ENCODE measurements around the gene ANKFN1.

Gene ANKFN1

DNA sequence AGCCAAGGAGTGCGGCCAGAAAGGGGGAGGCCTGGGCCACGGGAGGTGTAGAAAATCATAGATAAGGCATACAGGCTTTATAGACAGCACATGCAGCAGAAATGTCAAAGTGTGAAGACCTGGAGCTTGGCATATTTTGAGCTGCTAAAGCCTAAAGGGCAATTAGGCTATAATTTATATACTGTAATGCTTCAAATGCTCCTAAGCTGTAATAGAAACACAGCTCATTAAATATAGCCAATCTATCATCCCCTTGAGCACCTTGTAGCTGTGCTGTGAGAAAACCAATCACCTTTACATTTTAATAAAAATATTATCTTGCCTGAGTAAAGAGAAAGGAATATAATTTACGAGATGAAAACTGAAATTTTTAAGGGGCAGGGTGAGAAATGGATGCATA lies 342.3 kb downstream of the ANKFN1 start:
- no peaks in the 10 kb centered on the region for H3K79me2 ChIP-seq (ENCODE audit: insufficient read depth, low read length)
- no peak for TF ChIP-seq EZH2phosphoT487 (IDR thresholded peaks at IDR 0.05; ENCODE audit: borderline replicate concordance)
- TF ChIP-seq, protein P1, sequence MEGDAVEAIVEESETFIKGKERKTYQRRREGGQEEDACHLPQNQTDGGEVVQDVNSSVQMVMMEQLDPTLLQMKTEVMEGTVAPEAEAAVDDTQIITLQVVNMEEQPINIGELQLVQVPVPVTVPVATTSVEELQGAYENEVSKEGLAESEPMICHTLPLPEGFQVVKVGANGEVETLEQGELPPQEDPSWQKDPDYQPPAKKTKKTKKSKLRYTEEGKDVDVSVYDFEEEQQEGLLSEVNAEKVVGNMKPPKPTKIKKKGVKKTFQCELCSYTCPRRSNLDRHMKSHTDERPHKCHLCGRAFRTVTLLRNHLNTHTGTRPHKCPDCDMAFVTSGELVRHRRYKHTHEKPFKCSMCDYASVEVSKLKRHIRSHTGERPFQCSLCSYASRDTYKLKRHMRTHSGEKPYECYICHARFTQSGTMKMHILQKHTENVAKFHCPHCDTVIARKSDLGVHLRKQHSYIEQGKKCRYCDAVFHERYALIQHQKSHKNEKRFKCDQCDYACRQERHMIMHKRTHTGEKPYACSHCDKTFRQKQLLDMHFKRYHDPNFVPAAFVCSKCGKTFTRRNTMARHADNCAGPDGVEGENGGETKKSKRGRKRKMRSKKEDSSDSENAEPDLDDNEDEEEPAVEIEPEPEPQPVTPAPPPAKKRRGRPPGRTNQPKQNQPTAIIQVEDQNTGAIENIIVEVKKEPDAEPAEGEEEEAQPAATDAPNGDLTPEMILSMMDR (conservative IDR thresholded peaks at IDR 0.05; ENCODE audit: low read length): no peak

DNA sequence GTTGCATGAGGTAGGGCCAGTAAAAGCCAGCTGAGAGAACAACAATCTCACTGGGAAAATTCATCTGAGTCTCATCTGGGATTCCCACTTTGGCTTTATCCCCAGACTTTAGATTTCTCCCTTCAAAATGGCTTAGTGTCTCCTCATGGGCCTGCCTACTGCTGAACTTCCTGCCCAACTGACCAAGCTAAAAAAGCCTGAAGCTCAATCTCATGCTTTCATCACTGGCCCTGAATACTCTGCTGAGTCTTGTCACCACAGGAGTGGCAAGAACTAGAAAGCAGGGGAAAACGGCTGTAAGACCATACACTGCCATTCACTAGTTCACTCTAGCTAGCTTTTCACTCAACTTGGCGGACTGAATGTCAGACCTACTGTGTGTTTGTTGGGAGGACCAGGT lies 343.9 kb downstream of the ANKFN1 start:
- Histone ChIP-seq H3F3A (ENCODE audit: low read depth) (no peaks in the 10 kb centered on the region), H3K79me2 (ENCODE audit: insufficient read depth, low read length) (no peaks in the 10 kb centered on the region), H3K36me3 (ENCODE audit: insufficient read depth, low read length) (no peaks in the 10 kb centered on the region), H3K4me3 (ENCODE audit: low read length, poor library complexity, severe bottlenecking) (no peak overlapping the region), H4K20me1 (ENCODE audit: insufficient read depth, low read length, poor library complexity, severe bottlenecking) (no peaks in the 10 kb centered on the region), H3K4me1 (ENCODE audit: insufficient read depth, low read length, poor library complexity, severe bottlenecking) (peaks cover 7% of the 10 kb centered on the region), H3K9me2 (replicated peaks; ENCODE audit: low read depth, low read length) (no peaks in the 10 kb centered on the region), H2AFZ (ENCODE audit: low read length) (peak overlapping the region; percentile 46; the same call in 1 of the 2 replicates), H3K4me2 (ENCODE audit: low read depth, low read length, poor library complexity, severe bottlenecking) (no peak overlapping the region), H3K27me3 (ENCODE audit: insufficient read depth, low read length, poor library complexity, severe bottlenecking) (no peaks in the 10 kb centered on the region), H3K9me3 (ENCODE audit: insufficient read depth, low read depth, low read length) (no peaks in the 10 kb centered on the region), H3K9ac (ENCODE audit: low read depth, low read length, poor library complexity, severe bottlenecking) (no peak overlapping the region)
- no peak for TF ChIP-seq EZH2phosphoT487 (IDR thresholded peaks at IDR 0.05; ENCODE audit: borderline replicate concordance)
- TF ChIP-seq, protein P1 (conservative IDR thresholded peaks at IDR 0.05; ENCODE audit: low read length): no peak

More for the DNA sequence above, 342.3 kb downstream of the ANKFN1 start:
- Histone ChIP-seq H3K27me3 (ENCODE audit: insufficient read depth, low read length, poor library complexity, severe bottlenecking) (no peaks in the 10 kb centered on the region), H3K36me3 (ENCODE audit: insufficient read depth, low read length) (no peaks in the 10 kb centered on the region), H4K20me1 (ENCODE audit: insufficient read depth, low read length, poor library complexity, severe bottlenecking) (no peaks in the 10 kb centered on the region), H3K9ac (ENCODE audit: low read depth, low read length, poor library complexity, severe bottlenecking) (no peak overlapping the region), H2AFZ (ENCODE audit: low read length) (no peak overlapping the region), H3F3A (ENCODE audit: low read depth) (no peaks in the 10 kb centered on the region), H3K4me2 (ENCODE audit: low read depth, low read length, poor library complexity, severe bottlenecking) (no peak overlapping the region), H3K9me2 (replicated peaks; ENCODE audit: low read depth, low read length) (no peaks in the 10 kb centered on the region), H3K4me3 (ENCODE audit: low read length, poor library complexity, severe bottlenecking) (no peak overlapping the region), H3K9me3 (ENCODE audit: insufficient read depth, low read depth, low read length) (no peaks in the 10 kb centered on the region), H3K4me1 (ENCODE audit: insufficient read depth, low read length, poor library complexity, severe bottlenecking) (no peaks in the 10 kb centered on the region)

DNA sequence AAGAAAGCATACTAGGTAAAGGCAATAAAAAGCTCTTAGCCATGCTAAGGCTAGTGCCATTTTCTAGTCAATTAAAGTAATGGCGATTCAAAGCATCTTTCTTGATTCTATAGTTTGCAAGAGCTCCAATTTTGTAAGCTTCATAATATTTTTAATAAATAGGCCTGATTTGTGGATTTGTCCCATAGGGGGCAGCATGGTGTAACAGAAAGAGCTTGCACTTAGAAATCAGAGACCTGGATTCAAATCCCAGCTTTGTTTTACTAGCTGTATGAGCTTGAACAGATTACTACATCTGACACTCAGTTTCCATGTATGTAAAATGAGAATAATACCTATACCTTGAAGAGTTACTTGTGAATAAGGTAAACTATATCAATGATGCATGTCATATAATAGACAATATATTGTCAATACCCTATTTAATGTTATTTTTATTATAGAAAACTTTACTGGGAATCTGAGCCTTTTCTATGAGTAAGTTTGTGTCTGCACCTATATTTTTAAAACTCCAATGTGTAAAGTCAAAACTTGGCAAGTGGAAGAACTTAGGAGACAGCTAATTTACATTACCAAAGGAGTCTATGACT lies 346.6 kb downstream of the ANKFN1 start:
- Histone ChIP-seq H3K9me3 (ENCODE audit: insufficient read depth, low read depth, low read length) (no peaks in the 10 kb centered on the region), H3K27me3 (ENCODE audit: insufficient read depth, low read length, poor library complexity, severe bottlenecking) (no peaks in the 10 kb centered on the region), H3K79me2 (ENCODE audit: insufficient read depth, low read length) (no peaks in the 10 kb centered on the region), H4K20me1 (ENCODE audit: insufficient read depth, low read length, poor library complexity, severe bottlenecking) (no peaks in the 10 kb centered on the region), H3F3A (ENCODE audit: low read depth) (no peaks in the 10 kb centered on the region), H3K4me2 (ENCODE audit: low read depth, low read length, poor library complexity, severe bottlenecking) (no peak overlapping the region), H3K4me1 (ENCODE audit: insufficient read depth, low read length, poor library complexity, severe bottlenecking) (peaks cover 7% of the 10 kb centered on the region), H3K9ac (ENCODE audit: low read depth, low read length, poor library complexity, severe bottlenecking) (no peak overlapping the region), H3K4me3 (ENCODE audit: low read length, poor library complexity, severe bottlenecking) (no peak overlapping the region), H3K9me2 (replicated peaks; ENCODE audit: low read depth, low read length) (no peaks in the 10 kb centered on the region), H3K36me3 (ENCODE audit: insufficient read depth, low read length) (no peaks in the 10 kb centered on the region), H2AFZ (ENCODE audit: low read length) (no peak overlapping the region)
- TF ChIP-seq EZH2phosphoT487 (IDR thresholded peaks at IDR 0.05; ENCODE audit: borderline replicate concordance): no peak
- TF ChIP-seq, protein P1 (conservative IDR thresholded peaks at IDR 0.05; ENCODE audit: low read length): peak; percentile 75

Measured in Loucy (cell line).